ENCODE measurements around the gene SYNC.

DNA sequence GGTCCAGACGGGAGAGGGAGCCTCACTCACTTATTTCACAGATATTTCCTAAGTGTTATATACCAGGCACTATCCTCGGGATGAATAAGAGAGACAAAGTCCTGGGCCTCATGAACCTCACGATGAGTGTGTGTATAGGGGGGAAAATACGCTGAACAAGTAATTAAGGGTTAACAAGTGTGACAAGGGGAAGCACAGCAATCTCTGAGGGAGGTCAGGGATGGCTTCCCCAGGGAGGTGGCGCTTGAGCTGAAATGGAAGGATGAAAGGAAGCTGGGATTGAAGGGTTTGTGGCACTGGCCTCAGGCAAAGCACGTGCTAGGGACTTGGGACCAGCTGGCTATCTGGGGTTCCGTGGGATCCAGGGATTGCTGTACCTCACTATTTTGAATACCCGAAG, 46.4 kb upstream of the SYNC start:
- TF ChIP-seq, protein P1, sequence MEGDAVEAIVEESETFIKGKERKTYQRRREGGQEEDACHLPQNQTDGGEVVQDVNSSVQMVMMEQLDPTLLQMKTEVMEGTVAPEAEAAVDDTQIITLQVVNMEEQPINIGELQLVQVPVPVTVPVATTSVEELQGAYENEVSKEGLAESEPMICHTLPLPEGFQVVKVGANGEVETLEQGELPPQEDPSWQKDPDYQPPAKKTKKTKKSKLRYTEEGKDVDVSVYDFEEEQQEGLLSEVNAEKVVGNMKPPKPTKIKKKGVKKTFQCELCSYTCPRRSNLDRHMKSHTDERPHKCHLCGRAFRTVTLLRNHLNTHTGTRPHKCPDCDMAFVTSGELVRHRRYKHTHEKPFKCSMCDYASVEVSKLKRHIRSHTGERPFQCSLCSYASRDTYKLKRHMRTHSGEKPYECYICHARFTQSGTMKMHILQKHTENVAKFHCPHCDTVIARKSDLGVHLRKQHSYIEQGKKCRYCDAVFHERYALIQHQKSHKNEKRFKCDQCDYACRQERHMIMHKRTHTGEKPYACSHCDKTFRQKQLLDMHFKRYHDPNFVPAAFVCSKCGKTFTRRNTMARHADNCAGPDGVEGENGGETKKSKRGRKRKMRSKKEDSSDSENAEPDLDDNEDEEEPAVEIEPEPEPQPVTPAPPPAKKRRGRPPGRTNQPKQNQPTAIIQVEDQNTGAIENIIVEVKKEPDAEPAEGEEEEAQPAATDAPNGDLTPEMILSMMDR (conservative IDR thresholded peaks at IDR 0.05; ENCODE audit: low read depth in 2 of 2), result no peak
- TF ChIP-seq EZH2phosphoT487 (IDR thresholded peaks at IDR 0.05; ENCODE audit: unreplicated experiment) (no peak), EZH2 (IDR thresholded peaks at IDR 0.05; ENCODE audit: low read depth, unreplicated experiment) (no peak), JUNB (IDR thresholded peaks at IDR 0.05; ENCODE audit: unreplicated experiment) (no peak), NANOG (IDR thresholded peaks at IDR 0.05; ENCODE audit: borderline replicate concordance) (no peak), POLR2AphosphoS5 (IDR thresholded peaks at IDR 0.05; ENCODE audit: low read depth) (no peak), CREB1 (CRISPR knock-in tag; IDR thresholded peaks at IDR 0.05; ENCODE audit: low read depth) (no peak), ZNF331 (CRISPR knock-in tag; IDR thresholded peaks at IDR 0.05; ENCODE audit: low read depth) (no peak), STAT1 (IDR thresholded peaks at IDR 0.05; ENCODE audit: unreplicated experiment) (no peak), ZNF114 (CRISPR knock-in tag; IDR thresholded peaks at IDR 0.05) (no peak)
- TF ChIP-seq, protein P2, sequence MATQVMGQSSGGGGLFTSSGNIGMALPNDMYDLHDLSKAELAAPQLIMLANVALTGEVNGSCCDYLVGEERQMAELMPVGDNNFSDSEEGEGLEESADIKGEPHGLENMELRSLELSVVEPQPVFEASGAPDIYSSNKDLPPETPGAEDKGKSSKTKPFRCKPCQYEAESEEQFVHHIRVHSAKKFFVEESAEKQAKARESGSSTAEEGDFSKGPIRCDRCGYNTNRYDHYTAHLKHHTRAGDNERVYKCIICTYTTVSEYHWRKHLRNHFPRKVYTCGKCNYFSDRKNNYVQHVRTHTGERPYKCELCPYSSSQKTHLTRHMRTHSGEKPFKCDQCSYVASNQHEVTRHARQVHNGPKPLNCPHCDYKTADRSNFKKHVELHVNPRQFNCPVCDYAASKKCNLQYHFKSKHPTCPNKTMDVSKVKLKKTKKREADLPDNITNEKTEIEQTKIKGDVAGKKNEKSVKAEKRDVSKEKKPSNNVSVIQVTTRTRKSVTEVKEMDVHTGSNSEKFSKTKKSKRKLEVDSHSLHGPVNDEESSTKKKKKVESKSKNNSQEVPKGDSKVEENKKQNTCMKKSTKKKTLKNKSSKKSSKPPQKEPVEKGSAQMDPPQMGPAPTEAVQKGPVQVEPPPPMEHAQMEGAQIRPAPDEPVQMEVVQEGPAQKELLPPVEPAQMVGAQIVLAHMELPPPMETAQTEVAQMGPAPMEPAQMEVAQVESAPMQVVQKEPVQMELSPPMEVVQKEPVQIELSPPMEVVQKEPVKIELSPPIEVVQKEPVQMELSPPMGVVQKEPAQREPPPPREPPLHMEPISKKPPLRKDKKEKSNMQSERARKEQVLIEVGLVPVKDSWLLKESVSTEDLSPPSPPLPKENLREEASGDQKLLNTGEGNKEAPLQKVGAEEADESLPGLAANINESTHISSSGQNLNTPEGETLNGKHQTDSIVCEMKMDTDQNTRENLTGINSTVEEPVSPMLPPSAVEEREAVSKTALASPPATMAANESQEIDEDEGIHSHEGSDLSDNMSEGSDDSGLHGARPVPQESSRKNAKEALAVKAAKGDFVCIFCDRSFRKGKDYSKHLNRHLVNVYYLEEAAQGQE (IDR thresholded peaks at IDR 0.05; ENCODE audit: unreplicated experiment), result no peak
- TF ChIP-seq, protein P3, sequence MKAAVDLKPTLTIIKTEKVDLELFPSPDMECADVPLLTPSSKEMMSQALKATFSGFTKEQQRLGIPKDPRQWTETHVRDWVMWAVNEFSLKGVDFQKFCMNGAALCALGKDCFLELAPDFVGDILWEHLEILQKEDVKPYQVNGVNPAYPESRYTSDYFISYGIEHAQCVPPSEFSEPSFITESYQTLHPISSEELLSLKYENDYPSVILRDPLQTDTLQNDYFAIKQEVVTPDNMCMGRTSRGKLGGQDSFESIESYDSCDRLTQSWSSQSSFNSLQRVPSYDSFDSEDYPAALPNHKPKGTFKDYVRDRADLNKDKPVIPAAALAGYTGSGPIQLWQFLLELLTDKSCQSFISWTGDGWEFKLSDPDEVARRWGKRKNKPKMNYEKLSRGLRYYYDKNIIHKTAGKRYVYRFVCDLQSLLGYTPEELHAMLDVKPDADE (IDR thresholded peaks at IDR 0.05), result no peak
- TF ChIP-seq, protein P4, sequence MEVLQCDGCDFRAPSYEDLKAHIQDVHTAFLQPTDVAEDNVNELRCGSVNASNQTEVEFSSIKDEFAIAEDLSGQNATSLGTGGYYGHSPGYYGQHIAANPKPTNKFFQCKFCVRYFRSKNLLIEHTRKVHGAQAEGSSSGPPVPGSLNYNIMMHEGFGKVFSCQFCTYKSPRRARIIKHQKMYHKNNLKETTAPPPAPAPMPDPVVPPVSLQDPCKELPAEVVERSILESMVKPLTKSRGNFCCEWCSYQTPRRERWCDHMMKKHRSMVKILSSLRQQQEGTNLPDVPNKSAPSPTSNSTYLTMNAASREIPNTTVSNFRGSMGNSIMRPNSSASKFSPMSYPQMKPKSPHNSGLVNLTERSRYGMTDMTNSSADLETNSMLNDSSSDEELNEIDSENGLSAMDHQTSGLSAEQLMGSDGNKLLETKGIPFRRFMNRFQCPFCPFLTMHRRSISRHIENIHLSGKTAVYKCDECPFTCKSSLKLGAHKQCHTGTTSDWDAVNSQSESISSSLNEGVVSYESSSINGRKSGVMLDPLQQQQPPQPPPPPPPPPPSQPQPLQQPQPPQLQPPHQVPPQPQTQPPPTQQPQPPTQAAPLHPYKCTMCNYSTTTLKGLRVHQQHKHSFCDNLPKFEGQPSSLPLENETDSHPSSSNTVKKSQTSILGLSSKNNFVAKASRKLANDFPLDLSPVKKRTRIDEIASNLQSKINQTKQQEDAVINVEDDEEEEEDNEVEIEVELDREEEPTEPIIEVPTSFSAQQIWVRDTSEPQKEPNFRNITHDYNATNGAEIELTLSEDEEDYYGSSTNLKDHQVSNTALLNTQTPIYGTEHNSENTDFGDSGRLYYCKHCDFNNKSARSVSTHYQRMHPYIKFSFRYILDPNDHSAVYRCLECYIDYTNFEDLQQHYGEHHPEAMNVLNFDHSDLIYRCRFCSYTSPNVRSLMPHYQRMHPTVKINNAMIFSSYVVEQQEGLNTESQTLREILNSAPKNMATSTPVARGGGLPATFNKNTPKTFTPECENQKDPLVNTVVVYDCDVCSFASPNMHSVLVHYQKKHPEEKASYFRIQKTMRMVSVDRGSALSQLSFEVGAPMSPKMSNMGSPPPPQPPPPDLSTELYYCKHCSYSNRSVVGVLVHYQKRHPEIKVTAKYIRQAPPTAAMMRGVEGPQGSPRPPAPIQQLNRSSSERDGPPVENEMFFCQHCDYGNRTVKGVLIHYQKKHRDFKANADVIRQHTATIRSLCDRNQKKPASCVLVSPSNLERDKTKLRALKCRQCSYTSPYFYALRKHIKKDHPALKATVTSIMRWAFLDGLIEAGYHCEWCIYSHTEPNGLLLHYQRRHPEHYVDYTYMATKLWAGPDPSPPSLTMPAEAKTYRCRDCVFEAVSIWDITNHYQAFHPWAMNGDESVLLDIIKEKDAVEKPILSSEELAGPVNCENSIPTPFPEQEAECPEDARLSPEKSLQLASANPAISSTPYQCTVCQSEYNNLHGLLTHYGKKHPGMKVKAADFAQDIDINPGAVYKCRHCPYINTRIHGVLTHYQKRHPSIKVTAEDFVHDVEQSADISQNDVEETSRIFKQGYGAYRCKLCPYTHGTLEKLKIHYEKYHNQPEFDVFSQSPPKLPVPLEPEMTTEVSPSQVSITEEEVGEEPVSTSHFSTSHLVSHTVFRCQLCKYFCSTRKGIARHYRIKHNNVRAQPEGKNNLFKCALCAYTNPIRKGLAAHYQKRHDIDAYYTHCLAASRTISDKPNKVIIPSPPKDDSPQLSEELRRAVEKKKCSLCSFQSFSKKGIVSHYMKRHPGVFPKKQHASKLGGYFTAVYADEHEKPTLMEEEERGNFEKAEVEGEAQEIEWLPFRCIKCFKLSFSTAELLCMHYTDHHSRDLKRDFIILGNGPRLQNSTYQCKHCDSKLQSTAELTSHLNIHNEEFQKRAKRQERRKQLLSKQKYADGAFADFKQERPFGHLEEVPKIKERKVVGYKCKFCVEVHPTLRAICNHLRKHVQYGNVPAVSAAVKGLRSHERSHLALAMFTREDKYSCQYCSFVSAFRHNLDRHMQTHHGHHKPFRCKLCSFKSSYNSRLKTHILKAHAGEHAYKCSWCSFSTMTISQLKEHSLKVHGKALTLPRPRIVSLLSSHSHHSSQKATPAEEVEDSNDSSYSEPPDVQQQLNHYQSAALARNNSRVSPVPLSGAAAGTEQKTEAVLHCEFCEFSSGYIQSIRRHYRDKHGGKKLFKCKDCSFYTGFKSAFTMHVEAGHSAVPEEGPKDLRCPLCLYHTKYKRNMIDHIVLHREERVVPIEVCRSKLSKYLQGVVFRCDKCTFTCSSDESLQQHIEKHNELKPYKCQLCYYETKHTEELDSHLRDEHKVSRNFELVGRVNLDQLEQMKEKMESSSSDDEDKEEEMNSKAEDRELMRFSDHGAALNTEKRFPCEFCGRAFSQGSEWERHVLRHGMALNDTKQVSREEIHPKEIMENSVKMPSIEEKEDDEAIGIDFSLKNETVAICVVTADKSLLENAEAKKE (CRISPR knock-in tag; IDR thresholded peaks at IDR 0.05), result no peak
